HepG2 (cell line): ENCODE results near the gene SRSF6. TPM values are rescaled to one million over a fixed set of nuclear protein-coding genes. Genes with fewer than 3 reads are reported as not detected.
A peak's percentile ranks its signal among the peaks of the same experiment; 100 is the strongest.

Source experiments
- ADNP ChIP-seq: sonication (generic); formaldehyde crosslinking; IDR thresholded peaks from 2 replicates; pipeline ENCODE4 v1.4.0; 2020; ENCODE audit warnings: missing genetic modification reagents
- HMG20B ChIP-seq: conservative IDR thresholded peaks from 2 replicates; pipeline ENCODE4 v1.6.1; 2016; ENCODE audit warnings: missing genetic modification reagents, missing compliant biosample characterization
- IKZF4 ChIP-seq: sonication (generic); formaldehyde crosslinking; IDR thresholded peaks from 2 replicates; pipeline ENCODE4 v1.5.1; 2020; ENCODE audit warnings: borderline replicate concordance, mild to moderate bottlenecking, low read depth, missing genetic modification reagents; ENCODE audit errors: not compliant biosample characterization
- KDM2A ChIP-seq: sonication (generic); formaldehyde crosslinking; IDR thresholded peaks from 2 replicates; pipeline ENCODE4 v1.4.0; 2020; ENCODE audit warnings: low read depth, missing genetic modification reagents, borderline replicate concordance
- MATR3 ChIP-seq: sonication (generic); formaldehyde crosslinking; IDR thresholded peaks from 2 replicates; pipeline ENCODE4 v1.4.0; 2020; ENCODE audit warnings: missing genetic modification reagents
- MEIS1 ChIP-seq: sonication (generic); formaldehyde crosslinking; IDR thresholded peaks from 2 replicates; pipeline ENCODE4 v1.9.0; 2021; ENCODE audit warnings: mild to moderate bottlenecking, missing genetic modification reagents, moderate library complexity, borderline replicate concordance
- NR3C1 ChIP-seq: sonication (generic); formaldehyde crosslinking; IDR thresholded peaks from 2 replicates; pipeline ENCODE4 v1.4.0; 2020; ENCODE audit warnings: missing genetic modification reagents
- SMAD9 ChIP-seq: sonication (generic); formaldehyde crosslinking; IDR thresholded peaks from 2 replicates; pipeline ENCODE4 v1.5.1; 2020; ENCODE audit warnings: mild to moderate bottlenecking, missing genetic modification reagents
- ZC3H13 ChIP-seq: sonication (generic); formaldehyde crosslinking; IDR thresholded peaks from 2 replicates; pipeline ENCODE4 v1.8.1; 2023; ENCODE audit warnings: mild to moderate bottlenecking, missing genetic modification reagents, moderate library complexity
- ZNF264 ChIP-seq: sonication (generic); formaldehyde crosslinking; IDR thresholded peaks from 2 replicates; pipeline ENCODE4 v1.4.0; 2020; ENCODE audit warnings: missing genetic modification reagents
- ZNF350 ChIP-seq: sonication (generic); formaldehyde crosslinking; IDR thresholded peaks from 2 replicates; pipeline ENCODE4 v1.4.0; 2020; ENCODE audit warnings: mild to moderate bottlenecking, low read depth, missing genetic modification reagents, borderline replicate concordance
- ZNF441 ChIP-seq: sonication (generic); formaldehyde crosslinking; IDR thresholded peaks from 2 replicates; pipeline ENCODE4 v1.7.0; 2021; ENCODE audit warnings: missing genetic modification reagents, borderline replicate concordance
- ZNF546 ChIP-seq: sonication (generic); formaldehyde crosslinking; conservative IDR thresholded peaks from 2 replicates; pipeline ENCODE4 v1.8.1; 2023; ENCODE audit warnings: mild to moderate bottlenecking, missing genetic modification reagents
- ZNF589 ChIP-seq: sonication (generic); formaldehyde crosslinking; conservative IDR thresholded peaks from 2 replicates; pipeline ENCODE4 v1.8.0; 2022; ENCODE audit warnings: mild to moderate bottlenecking, moderate library complexity, missing genetic modification reagents
- ZNF678 ChIP-seq: sonication (generic); formaldehyde crosslinking; IDR thresholded peaks from 2 replicates; pipeline ENCODE4 v1.4.0; 2020; ENCODE audit warnings: mild to moderate bottlenecking, missing genetic modification reagents
- ZNF713 ChIP-seq: sonication (generic); formaldehyde crosslinking; IDR thresholded peaks from 2 replicates; pipeline ENCODE4 v1.4.0; 2020; ENCODE audit warnings: mild to moderate bottlenecking, missing genetic modification reagents
- ZNF720 ChIP-seq: sonication (generic); formaldehyde crosslinking; IDR thresholded peaks from 2 replicates; pipeline ENCODE4 v1.4.0; 2020; ENCODE audit warnings: missing genetic modification reagents
- ZNF883 ChIP-seq: sonication (generic); formaldehyde crosslinking; IDR thresholded peaks from 2 replicates; pipeline ENCODE4 v1.5.1; 2020; ENCODE audit warnings: mild to moderate bottlenecking, missing genetic modification reagents; ENCODE audit errors: not compliant biosample characterization
- ZZZ3 ChIP-seq: sonication (generic); formaldehyde crosslinking; IDR thresholded peaks from 2 replicates; pipeline ENCODE4 v1.4.0; 2020; ENCODE audit warnings: missing genetic modification reagents, mild to moderate bottlenecking, borderline replicate concordance
- polyA plus RNA-seq, 8 experiments: library from polyadenylated mRNA; depleted of rRNA in 3 of 8; stranded (reverse) in 7 of 8; unstranded in 1 of 8; fragments of >200 nt; fragmentation: Illumina TruSeq in 4 of 8; extraction: Trizol in 4 of 8; gene quantifications; 2 replicates each; pipeline versions ENCODE4 v1.2.1 to v1.2.3, GENCODE V29; 2011 to 2016; ENCODE audit warnings: low read depth in 4 of 8, missing spikeins in 1 of 8, mixed read lengths in 1 of 8; ENCODE audit not compliant: insufficient read depth in 1 of 8
- total RNA-seq, 5 experiments: library from RNA; depleted of rRNA; stranded (reverse); fragments of >200 nt; fragmentation: Illumina TruSeq; extraction: Trizol; gene quantifications; 2 replicates each; pipeline ENCODE4 v1.2.3, GENCODE V29; 2016; ENCODE audit warnings: low read depth in 1 of 5
- TF ChIP-seq, protein P1 (sequence below): sonication (generic); formaldehyde crosslinking; IDR thresholded peaks from 2 replicates; pipeline ENCODE4 v1.4.0; 2020; ENCODE audit warnings: missing genetic modification reagents, borderline replicate concordance
- TF ChIP-seq, protein P2 (sequence below): sonication (generic); formaldehyde crosslinking; IDR thresholded peaks from 2 replicates; pipeline ENCODE4 v1.4.0; 2020; ENCODE audit warnings: mild to moderate bottlenecking, missing genetic modification reagents
- TF ChIP-seq, protein P3 (sequence below): conservative IDR thresholded peaks from 2 replicates; pipeline ENCODE4 v1.6.1; 2018; ENCODE audit warnings: missing genetic modification reagents
- TF ChIP-seq, protein P4 (sequence below): sonication (generic); formaldehyde crosslinking; IDR thresholded peaks from 2 replicates; pipeline ENCODE4 v1.4.0; 2020; ENCODE audit warnings: mild to moderate bottlenecking, missing genetic modification reagents

SRSF6 gene
- total and polyA plus RNA-seq, 2 of the 13 experiments (the other 11 are each of a cell fraction or from before 2014, with no cell fraction given): 156 to 194 TPM

DNA sequence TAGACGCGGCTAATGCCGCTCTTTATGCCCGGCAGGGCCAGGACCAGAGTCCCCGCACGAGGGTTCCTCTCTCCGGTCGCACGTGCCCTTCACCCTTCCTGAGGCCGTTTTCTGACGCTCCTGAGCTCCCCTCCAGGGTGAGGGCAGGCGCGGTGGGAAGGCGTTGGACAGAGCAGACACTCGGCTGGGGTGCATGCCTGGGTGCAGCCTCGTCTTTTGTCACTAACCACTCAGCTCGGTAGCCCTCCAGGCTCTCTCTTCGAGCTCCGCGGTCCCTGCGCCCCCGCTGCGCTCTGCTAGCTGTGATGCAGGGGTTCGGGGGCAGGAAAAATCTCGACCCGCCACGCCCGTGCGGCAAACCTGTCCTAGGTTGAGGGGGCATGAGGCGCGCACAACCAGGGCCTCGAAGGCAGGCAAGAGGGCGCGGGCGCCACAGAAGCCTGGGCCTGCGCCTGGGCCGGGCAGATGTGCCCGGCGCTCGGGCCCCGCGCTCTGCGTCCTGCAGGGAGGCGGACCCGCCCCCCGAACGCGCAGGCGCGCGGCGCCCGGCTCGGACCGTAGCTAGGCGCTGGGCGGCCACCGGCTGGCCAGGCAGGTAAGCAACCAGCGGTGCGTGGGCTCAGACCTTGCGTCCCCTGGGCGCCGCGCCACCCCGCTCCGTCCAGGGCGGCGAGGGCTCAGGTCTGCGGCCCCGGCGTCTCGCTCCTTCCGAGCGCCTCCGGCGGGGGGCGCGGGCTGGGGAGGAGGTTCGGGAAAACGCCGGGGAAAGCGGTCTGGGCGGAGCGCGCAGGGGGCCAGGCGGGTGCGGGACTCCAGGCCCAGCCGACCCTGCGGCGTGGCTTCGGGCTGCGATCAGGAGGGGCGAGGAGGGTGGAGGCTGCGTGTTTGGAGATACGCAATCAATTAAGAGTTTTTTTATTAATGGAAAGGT is 49.7 kb downstream of the SRSF6 start, which contains the start of gene L3MBTL1 (continued):
- no peak for TF ChIP-seq HMG20B (CRISPR knock-in tag)
- TF ChIP-seq ZNF713 (CRISPR knock-in tag): 0 out of 2 replicates have a peak, but pooled peaks have one; percentile 89
- TF ChIP-seq, protein P1, sequence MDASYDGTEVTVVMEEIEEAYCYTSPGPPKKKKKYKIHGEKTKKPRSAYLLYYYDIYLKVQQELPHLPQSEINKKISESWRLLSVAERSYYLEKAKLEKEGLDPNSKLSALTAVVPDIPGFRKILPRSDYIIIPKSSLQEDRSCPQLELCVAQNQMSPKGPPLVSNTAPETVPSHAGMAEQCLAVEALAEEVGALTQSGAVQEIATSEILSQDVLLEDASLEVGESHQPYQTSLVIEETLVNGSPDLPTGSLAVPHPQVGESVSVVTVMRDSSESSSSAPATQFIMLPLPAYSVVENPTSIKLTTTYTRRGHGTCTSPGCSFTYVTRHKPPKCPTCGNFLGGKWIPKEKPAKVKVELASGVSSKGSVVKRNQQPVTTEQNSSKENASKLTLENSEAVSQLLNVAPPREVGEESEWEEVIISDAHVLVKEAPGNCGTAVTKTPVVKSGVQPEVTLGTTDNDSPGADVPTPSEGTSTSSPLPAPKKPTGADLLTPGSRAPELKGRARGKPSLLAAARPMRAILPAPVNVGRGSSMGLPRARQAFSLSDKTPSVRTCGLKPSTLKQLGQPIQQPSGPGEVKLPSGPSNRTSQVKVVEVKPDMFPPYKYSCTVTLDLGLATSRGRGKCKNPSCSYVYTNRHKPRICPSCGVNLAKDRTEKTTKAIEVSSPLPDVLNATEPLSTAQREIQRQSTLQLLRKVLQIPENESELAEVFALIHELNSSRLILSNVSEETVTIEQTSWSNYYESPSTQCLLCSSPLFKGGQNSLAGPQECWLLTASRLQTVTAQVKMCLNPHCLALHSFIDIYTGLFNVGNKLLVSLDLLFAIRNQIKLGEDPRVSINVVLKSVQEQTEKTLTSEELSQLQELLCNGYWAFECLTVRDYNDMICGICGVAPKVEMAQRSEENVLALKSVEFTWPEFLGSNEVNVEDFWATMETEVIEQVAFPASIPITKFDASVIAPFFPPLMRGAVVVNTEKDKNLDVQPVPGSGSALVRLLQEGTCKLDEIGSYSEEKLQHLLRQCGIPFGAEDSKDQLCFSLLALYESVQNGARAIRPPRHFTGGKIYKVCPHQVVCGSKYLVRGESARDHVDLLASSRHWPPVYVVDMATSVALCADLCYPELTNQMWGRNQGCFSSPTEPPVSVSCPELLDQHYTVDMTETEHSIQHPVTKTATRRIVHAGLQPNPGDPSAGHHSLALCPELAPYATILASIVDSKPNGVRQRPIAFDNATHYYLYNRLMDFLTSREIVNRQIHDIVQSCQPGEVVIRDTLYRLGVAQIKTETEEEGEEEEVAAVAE (CRISPR knock-in tag): no peak
- no peak; the same call in 1 of the 2 replicates for TF ChIP-seq KDM2A
- TF ChIP-seq, protein P2, sequence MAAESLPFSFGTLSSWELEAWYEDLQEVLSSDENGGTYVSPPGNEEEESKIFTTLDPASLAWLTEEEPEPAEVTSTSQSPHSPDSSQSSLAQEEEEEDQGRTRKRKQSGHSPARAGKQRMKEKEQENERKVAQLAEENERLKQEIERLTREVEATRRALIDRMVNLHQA (CRISPR knock-in tag): no peak
- no peak for TF ChIP-seq ZNF264 (CRISPR knock-in tag)
- TF ChIP-seq ZNF589 (CRISPR knock-in tag): peak; percentile 45; the same call in 1 of the 2 replicates
- TF ChIP-seq MEIS1 (CRISPR knock-in tag): peak; percentile 82
- peak; percentile 86; the same call in 1 of the 2 replicates for TF ChIP-seq ZC3H13 (CRISPR knock-in tag)
- TF ChIP-seq ZNF883 (CRISPR knock-in tag): peak; percentile 88
- no peak for TF ChIP-seq SMAD9 (CRISPR knock-in tag)
- no peak for TF ChIP-seq ZNF720 (CRISPR knock-in tag)
- TF ChIP-seq NR3C1: no peak
- TF ChIP-seq, protein P3, sequence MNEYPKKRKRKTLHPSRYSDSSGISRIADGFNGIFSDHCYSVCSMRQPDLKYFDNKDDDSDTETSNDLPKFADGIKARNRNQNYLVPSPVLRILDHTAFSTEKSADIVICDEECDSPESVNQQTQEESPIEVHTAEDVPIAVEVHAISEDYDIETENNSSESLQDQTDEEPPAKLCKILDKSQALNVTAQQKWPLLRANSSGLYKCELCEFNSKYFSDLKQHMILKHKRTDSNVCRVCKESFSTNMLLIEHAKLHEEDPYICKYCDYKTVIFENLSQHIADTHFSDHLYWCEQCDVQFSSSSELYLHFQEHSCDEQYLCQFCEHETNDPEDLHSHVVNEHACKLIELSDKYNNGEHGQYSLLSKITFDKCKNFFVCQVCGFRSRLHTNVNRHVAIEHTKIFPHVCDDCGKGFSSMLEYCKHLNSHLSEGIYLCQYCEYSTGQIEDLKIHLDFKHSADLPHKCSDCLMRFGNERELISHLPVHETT: 0 out of 2 replicates have a peak, but pooled peaks have one; percentile 44
- peak; percentile 96 for TF ChIP-seq IKZF4
- TF ChIP-seq ZNF546 (CRISPR knock-in tag): peak; percentile 85
- TF ChIP-seq, protein P4, sequence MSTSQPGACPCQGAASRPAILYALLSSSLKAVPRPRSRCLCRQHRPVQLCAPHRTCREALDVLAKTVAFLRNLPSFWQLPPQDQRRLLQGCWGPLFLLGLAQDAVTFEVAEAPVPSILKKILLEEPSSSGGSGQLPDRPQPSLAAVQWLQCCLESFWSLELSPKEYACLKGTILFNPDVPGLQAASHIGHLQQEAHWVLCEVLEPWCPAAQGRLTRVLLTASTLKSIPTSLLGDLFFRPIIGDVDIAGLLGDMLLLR (CRISPR knock-in tag): peak; percentile 89
- TF ChIP-seq MATR3 (CRISPR knock-in tag): no peak
- TF ChIP-seq ZNF350: 0 out of 2 replicates have a peak, but pooled peaks have one; percentile 38
- TF ChIP-seq ZNF678 (CRISPR knock-in tag): peak; percentile 94; the same call in 1 of the 2 replicates
- peak; percentile 85; the same call in 1 of the 2 replicates for TF ChIP-seq ZNF441 (CRISPR knock-in tag)
- no peak for TF ChIP-seq ADNP (CRISPR knock-in tag)
- peak; percentile 87 for TF ChIP-seq ZZZ3 (CRISPR knock-in tag)
